Fibroblast of skin of right biceps (primary cell): ENCODE data around the gene PFAS.

Source experiments
- DNase-seq: peaks from one replicate; pipeline ENCODE4 v3.0.0-alpha.2; 2013

Gene PFAS

GRCh38 chr17:8267480-8268147, 18.5 kb downstream of the PFAS start:
- DNase-seq: no peak

- DNase-seq: no peak
Measured at GRCh38 chr17:8268550-8269298, 19.6 kb downstream of the PFAS start.

- DNase-seq: no peak
Measured at GRCh38 chr17:8272421-8272820, 23.3 kb downstream of the PFAS start.

- DNase-seq: no peak
Measured at GRCh38 chr17:8273884-8274444, 24.9 kb downstream of the PFAS start.

- DNase-seq: no peak
Measured at GRCh38 chr17:8274816-8275215, 25.7 kb downstream of the PFAS start.

DNA sequence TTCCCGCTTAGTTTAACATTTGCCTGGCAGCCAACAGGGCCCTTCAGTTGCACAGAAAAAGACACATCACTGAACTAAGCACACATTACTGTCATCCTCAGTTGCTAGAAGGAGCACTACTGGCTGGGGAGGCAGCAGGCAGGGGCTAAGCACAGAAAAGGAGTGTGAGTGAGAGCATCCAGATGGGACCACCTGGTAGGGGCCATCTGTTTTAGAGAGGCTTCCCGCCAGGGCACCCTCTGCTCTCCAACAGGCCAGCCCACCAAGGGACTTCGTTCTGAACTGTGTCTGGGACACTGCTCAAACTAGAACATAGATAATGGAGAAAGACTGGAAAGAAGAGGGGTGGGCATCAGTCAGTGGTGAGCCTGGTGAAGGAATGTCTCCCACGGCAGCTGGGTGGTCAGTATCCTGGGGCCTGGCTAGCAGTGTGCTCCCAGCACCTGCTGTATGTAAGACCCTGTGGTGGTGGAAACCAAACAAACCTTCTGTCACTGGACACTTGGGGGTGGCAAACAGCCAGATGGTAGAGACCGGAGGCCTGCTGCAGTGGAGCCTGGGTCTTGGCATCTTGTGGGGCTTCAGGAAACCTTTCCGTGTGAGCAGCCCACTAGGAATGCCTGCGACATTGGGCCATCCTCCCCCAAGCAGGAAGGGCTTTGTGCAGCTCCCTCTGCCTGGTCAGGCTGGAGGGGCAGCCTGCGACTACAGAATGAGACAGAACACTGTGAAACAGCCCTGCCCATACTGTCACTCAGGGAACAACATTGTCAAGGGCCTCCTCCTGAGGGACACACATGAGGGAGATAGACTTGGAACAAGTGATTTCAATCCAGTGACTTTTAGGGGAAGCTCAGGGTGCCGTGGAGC, 26.6 kb downstream of the PFAS start:
- DNase-seq: no peak

DNA sequence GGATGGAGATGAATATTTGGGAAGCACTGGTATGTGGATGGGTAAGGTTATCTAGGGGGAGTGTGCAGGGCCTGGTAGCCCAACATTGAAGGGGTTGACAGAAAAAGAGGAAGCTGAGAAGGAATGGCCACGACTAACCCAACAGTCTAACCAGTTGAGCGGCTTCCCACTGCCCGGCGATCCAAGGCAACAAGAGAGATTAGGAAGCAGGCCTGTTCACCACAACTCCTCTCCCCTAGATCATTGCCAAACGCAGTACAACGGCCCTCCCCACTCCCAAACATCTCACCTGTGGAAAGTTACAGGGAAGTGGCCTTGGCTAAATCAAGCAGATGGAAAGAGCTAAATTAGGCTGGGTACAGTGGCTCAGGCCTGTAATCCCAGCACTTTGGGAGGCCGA, 28.2 kb downstream of the PFAS start:
- no peak for DNase-seq

DNA sequence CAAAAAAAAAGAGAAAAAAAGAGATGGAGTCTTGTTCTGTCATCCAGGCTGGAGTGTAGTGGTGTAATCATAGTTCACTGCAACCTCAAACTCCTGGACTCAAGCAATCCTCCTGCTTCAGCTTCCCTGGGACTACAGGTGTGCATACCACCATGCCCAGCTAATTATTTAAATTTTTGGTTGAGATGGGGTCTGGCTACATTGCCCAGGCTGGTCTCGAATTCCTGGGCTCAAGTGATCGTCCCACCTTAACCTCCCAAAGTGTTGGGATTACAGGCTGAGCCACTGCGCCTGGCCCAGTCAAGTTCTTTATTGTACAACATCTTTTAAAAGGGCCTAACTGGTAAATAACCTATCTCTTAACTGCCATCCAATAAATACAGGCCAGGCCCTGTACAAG, 33.3 kb downstream of the PFAS start:
- no peak for DNase-seq

- no peak for DNase-seq
Measured at GRCh38 chr17:8283356-8283755, 34.3 kb downstream of the PFAS start.

DNA sequence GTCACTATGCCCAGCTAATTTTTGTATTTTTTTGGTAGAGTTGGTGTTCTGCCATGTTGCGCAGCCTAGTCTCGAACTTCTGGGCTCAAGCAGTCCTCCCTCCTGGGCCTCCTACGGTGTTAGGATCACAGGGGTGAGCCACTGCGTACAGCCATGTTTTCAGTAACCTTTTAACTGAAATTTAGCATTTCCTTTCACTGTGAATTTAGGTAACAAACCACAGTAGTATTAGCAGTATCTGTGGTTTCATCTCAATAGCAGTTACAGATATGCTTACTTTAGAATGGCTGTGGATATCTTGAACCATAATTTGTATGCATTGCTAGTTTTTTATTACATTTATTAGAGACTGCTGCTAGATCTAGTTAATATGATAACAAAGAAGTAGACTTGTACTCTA, 35.0 kb downstream of the PFAS start:
- DNase-seq: no peak

DNA sequence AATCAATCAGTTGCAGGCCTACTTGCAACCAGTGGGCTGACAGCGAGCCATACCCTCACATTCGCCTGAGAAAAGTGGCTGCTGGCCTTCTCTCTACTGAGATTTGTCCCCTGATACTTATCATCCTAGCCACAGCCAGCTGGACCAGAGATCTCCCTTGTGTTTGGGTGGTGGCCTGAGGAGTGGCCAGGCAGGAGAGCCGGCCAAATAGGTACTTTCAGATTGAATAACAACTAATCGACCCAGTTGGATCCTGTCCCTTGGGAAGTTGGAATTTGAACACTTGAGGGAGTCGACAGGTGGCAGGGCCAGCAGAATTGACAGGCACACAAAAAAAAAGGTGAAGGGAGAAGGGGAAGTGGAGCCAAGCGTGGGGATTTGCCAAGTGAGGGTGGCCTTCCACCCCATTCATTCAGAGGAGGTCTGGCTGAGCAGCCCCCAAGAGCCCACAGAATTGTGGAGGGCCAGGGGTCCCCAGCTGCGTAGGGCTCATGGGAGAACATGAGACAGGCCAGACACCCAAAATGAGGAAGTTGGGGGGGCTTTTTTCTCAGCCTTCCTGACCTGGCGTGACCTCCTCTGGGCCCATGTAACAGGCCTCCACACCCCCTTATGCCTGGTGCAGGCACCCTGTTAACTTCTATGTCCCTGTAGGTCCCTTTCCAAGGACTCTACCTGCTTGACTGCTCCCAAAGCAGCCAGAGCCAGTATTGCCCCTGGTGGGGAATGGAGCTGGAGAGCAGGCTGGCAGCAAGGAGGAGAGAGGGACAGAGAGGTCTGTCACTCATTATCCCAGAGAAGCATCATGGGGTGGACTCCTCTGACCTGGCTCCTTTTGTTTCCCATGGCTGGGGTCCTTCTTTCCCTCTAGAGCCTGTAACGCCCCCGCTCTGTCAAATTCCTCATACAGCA, 36.4 kb downstream of the PFAS start:
- no peak for DNase-seq

DNA sequence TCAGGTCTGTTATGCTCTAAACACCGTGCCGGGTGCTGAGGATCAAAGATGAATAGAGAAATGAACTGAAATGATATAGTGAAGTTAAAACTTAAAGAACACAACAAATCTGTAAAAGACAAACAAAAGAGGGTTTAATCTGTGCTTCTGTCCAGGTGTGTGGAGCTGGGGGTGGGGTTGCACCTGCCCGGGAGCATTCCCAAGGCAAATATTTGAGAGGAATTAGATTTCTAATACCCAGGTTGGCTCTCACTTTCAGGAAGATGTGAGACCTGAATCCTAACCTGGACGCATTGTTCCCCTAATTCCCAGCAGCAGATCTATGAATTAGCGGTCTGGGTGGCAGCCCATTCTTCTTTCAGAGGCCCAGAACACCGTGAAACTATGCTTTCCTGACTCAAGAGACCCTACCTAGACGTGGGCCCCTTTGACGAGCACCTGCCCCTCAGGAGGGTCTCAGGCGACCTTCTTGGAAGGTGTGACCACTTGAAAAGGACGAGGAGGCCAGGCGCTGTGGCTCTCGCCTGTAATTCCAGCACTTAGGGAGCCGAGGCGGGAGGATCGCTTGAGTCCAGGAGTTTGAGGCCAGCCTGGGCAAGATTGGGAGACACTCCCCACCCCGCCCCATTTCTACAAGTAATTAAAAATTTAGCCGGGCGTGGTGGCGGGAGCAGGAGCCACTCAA, 38.7 kb downstream of the PFAS start:
- DNase-seq: no peak

DNA sequence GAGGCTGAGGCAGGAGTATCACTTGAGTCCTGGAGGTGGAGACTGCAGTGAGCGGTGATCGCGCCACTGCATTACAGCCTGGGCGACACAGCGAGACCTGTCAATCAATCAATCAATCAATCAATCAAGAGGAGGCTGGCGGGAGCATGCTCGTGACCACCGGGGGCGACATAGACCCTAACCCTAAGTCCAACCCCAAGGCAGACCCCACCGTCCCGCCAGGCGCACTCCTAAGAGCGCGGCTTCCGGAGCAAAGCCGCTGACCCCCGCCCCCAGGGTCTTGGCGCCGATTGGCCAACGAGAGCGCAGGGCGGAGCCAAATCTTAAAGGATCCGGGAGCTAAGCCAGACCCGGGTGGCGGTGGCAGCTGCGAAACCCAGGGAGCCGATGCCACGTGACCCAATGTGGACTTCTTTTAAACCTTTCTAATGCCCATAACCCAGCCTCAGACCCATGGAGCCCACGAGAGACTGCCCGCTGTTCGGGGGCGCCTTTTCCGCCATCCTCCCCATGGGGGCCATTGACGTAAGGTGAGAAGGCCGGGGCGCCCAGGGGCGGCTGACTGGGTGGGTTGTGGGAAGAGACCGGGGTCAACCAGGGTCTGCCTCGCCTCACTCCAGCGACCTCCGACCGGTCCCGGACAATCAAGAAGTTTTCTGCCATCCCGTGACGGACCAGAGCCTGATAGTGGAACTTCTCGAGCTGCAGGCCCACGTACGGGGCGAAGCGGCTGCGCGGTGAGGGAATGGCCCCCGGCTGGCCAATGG, 39.4 kb downstream of the PFAS start, which contains the start of gene RANGRF:
TSS of gene RANGRF (plus strand) at position 335 of the 767 bp plus-strand sequence. CDS start at position 454, 119 bp downstream.
- peak; percentile 81 for DNase-seq

GRCh38 chr17:8289103-8289397, 40.0 kb downstream of the PFAS start:
- DNase-seq: no peak

DNA sequence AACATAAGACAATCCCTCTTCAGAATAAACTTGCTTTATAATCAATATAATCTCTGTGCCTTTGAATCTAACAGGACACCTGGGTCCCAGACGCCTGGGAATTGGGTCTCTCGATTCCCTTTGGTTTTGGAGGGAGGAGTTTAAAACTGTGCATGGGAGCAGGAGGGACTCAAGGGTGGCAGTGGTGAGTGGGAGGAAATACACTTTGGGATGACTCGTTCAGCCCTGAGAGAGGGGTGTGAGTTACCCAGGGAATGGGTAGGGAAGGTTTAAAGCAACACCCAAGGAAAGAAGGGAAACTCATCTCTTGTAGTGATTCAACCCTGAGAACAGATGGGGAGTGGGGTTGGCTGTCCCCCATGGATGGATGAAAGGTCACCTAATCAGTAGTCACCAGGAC, 41.0 kb downstream of the PFAS start:
- peak; percentile 22 for DNase-seq

- no peak for DNase-seq
Measured at GRCh38 chr17:8292639-8293395, 43.7 kb downstream of the PFAS start.

- no peak for DNase-seq
Measured at GRCh38 chr17:8294361-8294760, 45.3 kb downstream of the PFAS start.

GRCh38 chr17:8294814-8295316, 45.8 kb downstream of the PFAS start:
- no peak for DNase-seq

DNA sequence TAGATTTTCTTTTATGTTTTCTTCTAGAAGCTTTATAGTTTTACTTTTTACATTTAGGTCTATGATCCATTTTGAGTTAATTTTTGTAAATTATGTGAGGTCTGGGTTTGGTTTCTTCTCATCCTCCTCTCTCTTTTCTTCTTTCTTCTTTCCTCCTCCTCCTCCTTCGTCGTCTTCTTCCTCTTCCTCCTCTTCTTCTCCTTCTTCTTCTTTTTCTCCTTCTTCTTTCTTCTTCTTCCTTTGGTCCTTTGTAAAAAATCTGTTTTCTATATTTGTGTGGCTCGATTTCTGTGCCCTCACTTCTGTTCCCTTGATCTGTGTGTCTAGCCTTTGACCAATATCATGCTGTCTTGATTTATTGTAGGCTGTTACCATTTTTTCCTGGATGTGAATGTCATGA, 51.1 kb downstream of the PFAS start:
- no peak for DNase-seq
